Loucy (cell line): ENCODE data around the gene EFTUD2.

Experiments used
- CTCF ChIP-seq: fragments of 200-600 bp; sonication (generic); conservative IDR thresholded peaks from 2 replicates; pipeline ENCODE4 v1.5.1; 2014; ENCODE audit warnings: mild to moderate bottlenecking, antibody characterized with exemption, low read length
- EZH2phosphoT487 ChIP-seq: fragments of 200-600 bp; IDR thresholded peaks from 2 replicates; pipeline ENCODE4 v1.6.1; 2018; ENCODE audit warnings: antibody characterized with exemption, mild to moderate bottlenecking, moderate library complexity, borderline replicate concordance

GRCh38 chr17:44919885-44920564, 20.8 kb upstream of the EFTUD2 start:
- peak; percentile 89 for TF ChIP-seq CTCF
- no peak for TF ChIP-seq EZH2phosphoT487
